Cardiac muscle cell (in vitro differentiated cells and primary cell): ENCODE results near the gene GNG4. TPM values are rescaled to one million over a fixed set of nuclear protein-coding genes. Genes with fewer than 3 reads are reported as not detected.

Experiments
- DNase-seq, 2 donors: peaks; one replicate each; pipeline versions ENCODE4 v3.0.0 to v3.0.0-alpha.2; 2010 to 2017; ENCODE audit warnings: low read depth in 1 of 2, low spot score in 1 of 2
- H3K27ac ChIP-seq: fragments of 200-600 bp; sonication (generic); 2 replicates; pipeline ENCODE4 v1.5.1; 2016
- H3K27me3 ChIP-seq: fragments of 200-600 bp; sonication (generic); 2 replicates; pipeline ENCODE4 v1.6.0; 2016; ENCODE audit warnings: control low read depth
- H3K36me3 ChIP-seq: fragments of 200-600 bp; sonication (generic); 2 replicates; pipeline ENCODE4 v1.5.1; 2016; ENCODE audit warnings: control low read depth
- H3K4me1 ChIP-seq: fragments of 200-600 bp; sonication (generic); 2 replicates; pipeline ENCODE4 v1.8.1; 2017; ENCODE audit warnings: low read depth, mild to moderate bottlenecking, mixed run types
- H3K4me3 ChIP-seq: fragments of 200-600 bp; sonication (generic); 2 replicates; pipeline ENCODE4 v1.5.1; 2016; ENCODE audit warnings: mild to moderate bottlenecking
- H3K9me3 ChIP-seq: fragments of 200-600 bp; sonication (generic); 2 replicates; pipeline ENCODE4 v1.5.1; 2017; ENCODE audit warnings: low read depth, mild to moderate bottlenecking, control low read depth
- polyA plus RNA-seq: library from polyadenylated mRNA; unstranded; fragments of >200 nt; fragmentation: Nextera tagmentation; extraction: Ambion mirVana; gene quantifications from 2 replicates; pipeline ENCODE4 v1.2.1, GENCODE V29; 2016
- total RNA-seq: library from RNA; depleted of rRNA; stranded (reverse); fragments of >200 nt; gene quantifications from 2 replicates; pipeline ENCODE4 v1.2.3, GENCODE V29; 2016
- TF ChIP-seq, protein P1 (sequence below): IDR thresholded peaks from 2 replicates; pipeline ENCODE4 v1.5.1; 2012; ENCODE audit warnings: low read depth, mild to moderate bottlenecking, low read length

Gene GNG4
- total and polyA plus RNA-seq, 2 experiments from 2014 or later, result 0.24 TPM; not detected in 1

- no peak for DNase-seq
- Histone ChIP-seq H3K36me3 (no peaks in the 10 kb centered on the region), H3K27me3 (no peaks in the 10 kb centered on the region), H3K27ac (no peak overlapping the region), H3K4me1 (no peaks in the 10 kb centered on the region), H3K9me3 (no peaks in the 10 kb centered on the region), H3K4me3 (no peak overlapping the region)
- TF ChIP-seq, protein P1, sequence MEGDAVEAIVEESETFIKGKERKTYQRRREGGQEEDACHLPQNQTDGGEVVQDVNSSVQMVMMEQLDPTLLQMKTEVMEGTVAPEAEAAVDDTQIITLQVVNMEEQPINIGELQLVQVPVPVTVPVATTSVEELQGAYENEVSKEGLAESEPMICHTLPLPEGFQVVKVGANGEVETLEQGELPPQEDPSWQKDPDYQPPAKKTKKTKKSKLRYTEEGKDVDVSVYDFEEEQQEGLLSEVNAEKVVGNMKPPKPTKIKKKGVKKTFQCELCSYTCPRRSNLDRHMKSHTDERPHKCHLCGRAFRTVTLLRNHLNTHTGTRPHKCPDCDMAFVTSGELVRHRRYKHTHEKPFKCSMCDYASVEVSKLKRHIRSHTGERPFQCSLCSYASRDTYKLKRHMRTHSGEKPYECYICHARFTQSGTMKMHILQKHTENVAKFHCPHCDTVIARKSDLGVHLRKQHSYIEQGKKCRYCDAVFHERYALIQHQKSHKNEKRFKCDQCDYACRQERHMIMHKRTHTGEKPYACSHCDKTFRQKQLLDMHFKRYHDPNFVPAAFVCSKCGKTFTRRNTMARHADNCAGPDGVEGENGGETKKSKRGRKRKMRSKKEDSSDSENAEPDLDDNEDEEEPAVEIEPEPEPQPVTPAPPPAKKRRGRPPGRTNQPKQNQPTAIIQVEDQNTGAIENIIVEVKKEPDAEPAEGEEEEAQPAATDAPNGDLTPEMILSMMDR, result no peak
Observed at GRCh38 chr1:235617140-235617539, 32.4 kb downstream of the GNG4 start.

GRCh38 chr1:235614442-235614954 lies 35.1 kb downstream of the GNG4 start:
- no peaks in the 10 kb centered on the region for H3K36me3 ChIP-seq
- H3K4me3 ChIP-seq, result no peak overlapping the region
- TF ChIP-seq, protein P1, result no peak
- no peak for DNase-seq
- no peaks in the 10 kb centered on the region for H3K9me3 ChIP-seq
- no peaks in the 10 kb centered on the region for H3K4me1 ChIP-seq
- no peaks in the 10 kb centered on the region for H3K27me3 ChIP-seq
- H3K27ac ChIP-seq, result no peak overlapping the region

- DNase-seq, result no peak
- Histone ChIP-seq H3K4me1 (no peaks in the 10 kb centered on the region), H3K27me3 (no peaks in the 10 kb centered on the region), H3K36me3 (no peaks in the 10 kb centered on the region), H3K27ac (no peak overlapping the region), H3K4me3 (no peak overlapping the region), H3K9me3 (no peaks in the 10 kb centered on the region)
- TF ChIP-seq, protein P1, result no peak
Observed at GRCh38 chr1:235613602-235614001, 36.0 kb downstream of the GNG4 start.

DNA sequence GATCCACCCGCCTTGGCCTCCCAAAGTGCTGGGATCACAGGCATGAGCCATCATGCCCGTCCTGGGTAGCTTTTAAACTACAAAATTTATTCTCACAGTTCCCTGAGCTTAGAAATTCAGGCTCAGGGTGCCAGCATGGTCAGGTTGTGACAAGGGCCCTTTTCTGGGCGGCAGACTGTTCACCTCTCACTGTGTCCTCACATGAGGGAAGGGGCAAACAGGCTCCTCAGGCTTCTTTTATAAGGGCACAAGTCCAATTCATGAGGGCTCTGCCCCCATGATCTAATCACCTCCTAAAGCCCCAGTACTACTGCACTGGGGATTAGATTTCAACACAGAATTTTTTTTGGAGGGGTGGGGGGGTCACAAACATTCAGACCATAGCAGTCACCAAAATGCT lies 36.8 kb downstream of the GNG4 start:
- Histone ChIP-seq H3K36me3 (no peaks in the 10 kb centered on the region), H3K27ac (no peak overlapping the region), H3K9me3 (no peaks in the 10 kb centered on the region), H3K4me3 (no peak overlapping the region), H3K4me1 (no peaks in the 10 kb centered on the region), H3K27me3 (no peaks in the 10 kb centered on the region)
- no peak for DNase-seq
- TF ChIP-seq, protein P1, result no peak

- H3K9me3 ChIP-seq, result no peaks in the 10 kb centered on the region
- DNase-seq, result no peak
- no peak overlapping the region for H3K27ac ChIP-seq
- no peaks in the 10 kb centered on the region for H3K4me1 ChIP-seq
- TF ChIP-seq, protein P1, result no peak
- no peak overlapping the region for H3K4me3 ChIP-seq
- no peaks in the 10 kb centered on the region for H3K27me3 ChIP-seq
- H3K36me3 ChIP-seq, result no peaks in the 10 kb centered on the region
Observed at GRCh38 chr1:235610157-235610556, 39.4 kb downstream of the GNG4 start.

DNA sequence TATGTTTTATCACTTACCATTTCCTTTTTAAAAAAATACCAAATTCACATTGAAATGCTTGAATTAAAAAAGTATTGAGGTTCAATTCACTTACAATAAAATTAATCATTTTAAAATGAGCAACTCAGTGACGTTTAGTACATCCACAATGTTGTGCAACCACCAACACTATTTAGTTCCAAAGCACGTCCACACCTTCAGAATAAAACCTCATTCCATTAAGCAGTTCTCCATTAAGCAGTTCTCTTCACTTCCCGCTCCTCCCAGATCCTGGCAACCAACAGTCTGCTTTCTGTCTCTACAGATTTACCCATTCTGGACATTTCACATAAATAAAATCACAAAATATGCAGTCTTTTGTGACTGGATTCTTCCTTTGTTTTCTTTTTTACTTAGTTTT lies 41.3 kb downstream of the GNG4 start:
- H3K27ac ChIP-seq, result no peak overlapping the region
- H3K36me3 ChIP-seq, result no peaks in the 10 kb centered on the region
- H3K4me3 ChIP-seq, result no peak overlapping the region
- TF ChIP-seq, protein P1, result no peak
- H3K9me3 ChIP-seq, result no peaks in the 10 kb centered on the region
- DNase-seq, result peak in 1 of 2 donors; percentile 18
- H3K4me1 ChIP-seq, result no peaks in the 10 kb centered on the region
- H3K27me3 ChIP-seq, result no peaks in the 10 kb centered on the region
